Upper lobe of right lung (tissue), 1 donor: ENCODE measurements around the gene ANO3. TPM values are rescaled to one million over a fixed set of nuclear protein-coding genes. Genes with fewer than 3 reads are reported as not detected.

Source experiments
- ATAC-seq: fragments of 200-7000 bp; cut with Tn5 transposase; one replicate; pipeline ENCODE4 v1.9.1; 2020; ENCODE audit warnings: mild to moderate bottlenecking, moderate library complexity
- DNase-seq: peaks from one replicate; pipeline ENCODE4 v3.0.0-alpha.2; 2020
- H3K27ac ChIP-seq: fragments of 200-600 bp; one replicate; pipeline ENCODE4 v1.8.0; 2022
- H3K27me3 ChIP-seq: fragments of 200-600 bp; one replicate; pipeline ENCODE4 v1.8.0; 2022; ENCODE audit warnings: mild to moderate bottlenecking
- H3K36me3 ChIP-seq: fragments of 200-600 bp; one replicate; pipeline ENCODE4 v1.8.0; 2022
- H3K4me1 ChIP-seq: fragments of 200-600 bp; one replicate; pipeline ENCODE4 v1.8.0; 2022
- H3K4me3 ChIP-seq: fragments of 200-600 bp; one replicate; pipeline ENCODE4 v1.8.0; 2022; ENCODE audit warnings: mild to moderate bottlenecking
- H3K9me3 ChIP-seq: fragments of 200-600 bp; one replicate; pipeline ENCODE4 v1.8.0; 2022
- intact Hi-C: fragments of 100-400 bp; cut with DNase I; formaldehyde crosslinking; loops from one replicate; pipeline ENCODE4 v1.11.0; 2022
- total RNA-seq: library from RNA; stranded (reverse); fragmentation: NEBNext Ultra II Directional; extraction: Animal tissue kit (Norgen Biotek cat#: 25700); gene quantifications from one replicate; pipeline ENCODE4 v1.2.1, GENCODE V29; 2021
- TF ChIP-seq, protein P1 (sequence below): fragments of 200-600 bp; IDR thresholded peaks from one replicate; pipeline ENCODE4 v1.8.0; 2022; ENCODE audit warnings: antibody characterized with exemption
- donor health status: DM: no; HTN: yes; CAD: no; lungs with severe emphysema.

ANO3 gene
- total RNA-seq, 1 donor from 2014 or later, result 1.2 TPM

DNA sequence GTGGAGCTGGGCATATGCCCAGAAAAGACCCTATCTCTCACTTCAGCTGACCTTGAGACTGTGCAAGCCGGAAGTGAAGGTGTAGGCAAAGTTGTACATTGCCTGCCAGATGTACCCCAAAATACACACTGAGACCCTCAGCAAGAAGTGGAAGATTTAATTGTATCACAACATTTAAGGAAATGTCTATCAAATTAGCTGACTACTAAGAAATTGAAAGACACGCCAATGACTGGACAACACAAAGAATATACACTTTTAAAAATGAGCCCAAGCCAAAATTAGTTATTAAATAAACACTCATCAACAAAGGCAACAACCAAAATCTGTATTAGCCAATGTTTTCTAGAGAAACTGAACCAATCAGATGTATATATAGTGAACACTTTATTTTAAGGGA, 7.7 kb upstream of the ANO3 start:
- Histone ChIP-seq H3K36me3 (no peaks in the 10 kb centered on the region), H3K4me3 (no peak overlapping the region), H3K27ac (no peak overlapping the region), H3K9me3 (no peaks in the 10 kb centered on the region), H3K27me3 (no peaks in the 10 kb centered on the region), H3K4me1 (no peaks in the 10 kb centered on the region)
- intact Hi-C loops, result no loop called here
- DNase-seq (no peak), ATAC-seq (no peak)
- TF ChIP-seq, protein P1, sequence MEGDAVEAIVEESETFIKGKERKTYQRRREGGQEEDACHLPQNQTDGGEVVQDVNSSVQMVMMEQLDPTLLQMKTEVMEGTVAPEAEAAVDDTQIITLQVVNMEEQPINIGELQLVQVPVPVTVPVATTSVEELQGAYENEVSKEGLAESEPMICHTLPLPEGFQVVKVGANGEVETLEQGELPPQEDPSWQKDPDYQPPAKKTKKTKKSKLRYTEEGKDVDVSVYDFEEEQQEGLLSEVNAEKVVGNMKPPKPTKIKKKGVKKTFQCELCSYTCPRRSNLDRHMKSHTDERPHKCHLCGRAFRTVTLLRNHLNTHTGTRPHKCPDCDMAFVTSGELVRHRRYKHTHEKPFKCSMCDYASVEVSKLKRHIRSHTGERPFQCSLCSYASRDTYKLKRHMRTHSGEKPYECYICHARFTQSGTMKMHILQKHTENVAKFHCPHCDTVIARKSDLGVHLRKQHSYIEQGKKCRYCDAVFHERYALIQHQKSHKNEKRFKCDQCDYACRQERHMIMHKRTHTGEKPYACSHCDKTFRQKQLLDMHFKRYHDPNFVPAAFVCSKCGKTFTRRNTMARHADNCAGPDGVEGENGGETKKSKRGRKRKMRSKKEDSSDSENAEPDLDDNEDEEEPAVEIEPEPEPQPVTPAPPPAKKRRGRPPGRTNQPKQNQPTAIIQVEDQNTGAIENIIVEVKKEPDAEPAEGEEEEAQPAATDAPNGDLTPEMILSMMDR, result no peak

DNA sequence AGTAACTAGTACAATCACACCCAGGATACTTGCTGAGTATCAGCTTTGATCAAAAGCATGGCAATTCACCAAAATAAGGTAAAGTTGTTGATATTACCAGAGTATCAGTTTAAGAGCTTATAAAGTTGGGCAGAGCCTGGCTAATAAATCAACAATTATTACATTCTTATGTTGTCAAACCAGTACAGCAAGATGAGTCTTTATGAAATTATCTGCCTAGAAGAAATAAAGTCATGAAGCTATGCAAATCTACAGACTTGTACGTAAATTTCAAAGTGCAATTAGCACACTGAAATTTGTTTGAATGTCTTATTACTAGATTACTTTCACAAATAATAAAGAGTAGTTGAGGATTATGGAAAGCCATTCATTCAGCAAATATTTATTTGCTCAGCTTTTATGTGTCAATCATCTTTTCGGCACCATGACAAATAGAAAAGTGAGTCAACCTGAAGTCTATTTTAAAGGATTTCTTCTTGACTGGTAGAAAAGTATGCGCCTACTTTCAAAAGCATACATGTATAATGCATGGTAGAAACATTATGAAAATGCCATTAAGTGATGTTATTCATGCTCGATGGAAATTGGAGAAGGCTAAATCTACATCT, 5.0 kb upstream of the ANO3 start:
- Histone ChIP-seq H3K27me3 (no peaks in the 10 kb centered on the region), H3K9me3 (no peaks in the 10 kb centered on the region), H3K36me3 (no peaks in the 10 kb centered on the region), H3K4me1 (no peaks in the 10 kb centered on the region), H3K27ac (no peak overlapping the region), H3K4me3 (no peak overlapping the region)
- DNase-seq (no peak), ATAC-seq (no peak)
- TF ChIP-seq, protein P1, result no peak
- intact Hi-C loops, result no loop called here

- no peak overlapping the region for H3K27ac ChIP-seq
- no peaks in the 10 kb centered on the region for H3K4me1 ChIP-seq
- H3K9me3 ChIP-seq, result no peaks in the 10 kb centered on the region
- H3K27me3 ChIP-seq, result no peaks in the 10 kb centered on the region
- ATAC-seq (no peak), DNase-seq (no peak)
- intact Hi-C loops, result no loop called here
- H3K36me3 ChIP-seq, result no peaks in the 10 kb centered on the region
- no peak overlapping the region for H3K4me3 ChIP-seq
- TF ChIP-seq, protein P1, result no peak
Observed at GRCh38 chr11:26329206-26329605, 2.7 kb upstream of the ANO3 start.

GRCh38 chr11:26330262-26330661, 1.7 kb upstream of the ANO3 start:
- H3K36me3 ChIP-seq, result no peaks in the 10 kb centered on the region
- H3K27ac ChIP-seq, result no peak overlapping the region
- intact Hi-C loops, result no loop called here
- TF ChIP-seq, protein P1, result no peak
- no peak for ATAC-seq
- H3K4me3 ChIP-seq, result no peak overlapping the region
- no peaks in the 10 kb centered on the region for H3K9me3 ChIP-seq
- no peak for DNase-seq
- H3K27me3 ChIP-seq, result no peaks in the 10 kb centered on the region
- H3K4me1 ChIP-seq, result no peaks in the 10 kb centered on the region

DNA sequence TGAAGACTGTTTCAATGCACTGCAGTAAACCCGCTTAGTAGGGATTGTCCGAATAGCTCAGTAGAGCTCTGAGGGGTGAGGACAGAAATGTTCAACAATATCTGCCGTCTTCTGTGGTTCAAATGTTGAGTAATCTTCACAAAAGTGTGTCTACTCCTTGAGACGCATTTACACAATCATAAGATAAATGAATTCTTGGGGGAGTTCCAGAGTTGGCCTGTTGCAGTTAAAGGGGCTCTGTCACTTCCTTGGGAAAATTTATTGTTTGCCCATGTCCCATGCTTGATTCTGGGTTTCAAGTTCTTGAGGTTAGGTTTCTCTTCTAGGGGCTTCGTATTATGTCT, 614 bp downstream of the ANO3 start:
- H3K36me3 ChIP-seq, result no peaks in the 10 kb centered on the region
- no peaks in the 10 kb centered on the region for H3K4me1 ChIP-seq
- ATAC-seq (peak; percentile 9), DNase-seq (no peak)
- H3K9me3 ChIP-seq, result no peaks in the 10 kb centered on the region
- TF ChIP-seq, protein P1, result no peak
- no peak overlapping the region for H3K27ac ChIP-seq
- H3K27me3 ChIP-seq, result no peaks in the 10 kb centered on the region
- no peak overlapping the region for H3K4me3 ChIP-seq
- intact Hi-C loops, result no loop called here

GRCh38 chr11:26333906-26334305, 2.0 kb downstream of the ANO3 start:
- ATAC-seq, result no peak
- TF ChIP-seq, protein P1, result no peak
- H3K4me1 ChIP-seq, result no peaks in the 10 kb centered on the region

More at GRCh38 chr11:26333906-26334305, 2.0 kb downstream of the ANO3 start:
- Histone ChIP-seq H3K4me3 (no peak overlapping the region), H3K36me3 (no peaks in the 10 kb centered on the region), H3K27ac (no peak overlapping the region), H3K27me3 (no peaks in the 10 kb centered on the region), H3K9me3 (no peaks in the 10 kb centered on the region)
- intact Hi-C loops, result no loop called here
- DNase-seq, result no peak
